ENCODE data around the gene CCNDBP1.
A peak's percentile ranks its signal among the peaks of the same experiment; 100 is the strongest.
"Not testable (repeated sequence)": the region's sequence is repeated elsewhere in the genome, so short reads cannot be mapped to it uniquely, and the experiment has no call there.

The CCNDBP1 gene, protein sequence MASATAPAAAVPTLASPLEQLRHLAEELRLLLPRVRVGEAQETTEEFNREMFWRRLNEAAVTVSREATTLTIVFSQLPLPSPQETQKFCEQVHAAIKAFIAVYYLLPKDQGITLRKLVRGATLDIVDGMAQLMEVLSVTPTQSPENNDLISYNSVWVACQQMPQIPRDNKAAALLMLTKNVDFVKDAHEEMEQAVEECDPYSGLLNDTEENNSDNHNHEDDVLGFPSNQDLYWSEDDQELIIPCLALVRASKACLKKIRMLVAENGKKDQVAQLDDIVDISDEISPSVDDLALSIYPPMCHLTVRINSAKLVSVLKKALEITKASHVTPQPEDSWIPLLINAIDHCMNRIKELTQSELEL

DNA sequence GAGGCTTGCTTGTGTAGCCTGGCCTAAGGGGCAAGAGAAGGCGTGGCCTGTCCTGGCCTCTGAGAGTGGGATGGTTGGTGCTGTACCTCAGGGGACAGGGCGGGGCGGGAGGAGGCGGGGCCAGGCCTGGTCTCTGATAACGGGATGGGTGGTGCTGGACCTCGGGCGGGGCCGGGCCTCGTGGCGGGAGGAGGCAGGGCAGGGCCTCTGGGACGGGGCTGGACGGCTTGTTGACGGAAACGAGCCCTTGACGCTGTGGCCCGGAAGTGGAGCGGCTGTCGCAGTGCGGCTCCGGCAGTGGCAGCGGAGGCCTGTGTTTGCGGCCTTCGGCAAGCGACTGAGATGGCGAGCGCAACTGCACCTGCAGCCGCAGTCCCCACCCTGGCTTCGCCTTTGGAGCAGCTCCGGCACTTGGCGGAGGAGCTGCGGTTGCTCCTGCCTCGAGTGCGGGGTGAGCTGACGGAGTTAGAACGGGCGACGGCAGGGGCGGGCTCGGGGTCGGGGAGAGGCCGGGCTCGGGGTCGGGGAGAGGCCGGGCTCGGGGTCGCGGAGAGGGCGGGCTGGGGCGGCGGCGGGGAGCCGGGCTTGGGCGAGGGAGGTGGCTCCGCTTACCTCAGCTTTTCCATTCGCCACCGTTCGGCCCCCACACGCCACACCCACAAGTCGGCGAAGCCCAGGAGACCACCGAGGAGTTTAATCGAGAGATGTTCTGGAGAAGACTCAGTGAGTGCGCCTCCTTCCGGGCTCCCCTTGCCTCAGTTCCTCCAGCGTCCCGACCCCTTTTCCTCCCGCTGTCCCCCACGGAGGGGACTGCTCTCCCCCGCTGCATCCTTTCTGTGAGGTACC, at the start of gene CCNDBP1:
Gene CCNDBP1 (plus strand): TSS at position 247 of the 846 bp plus-strand sequence. CDS start 96 bp downstream, at position 343.
- peak; percentile 60 to 82 for DNase-seq (ENCODE audit: low read depth in 2 of 2)

DNA sequence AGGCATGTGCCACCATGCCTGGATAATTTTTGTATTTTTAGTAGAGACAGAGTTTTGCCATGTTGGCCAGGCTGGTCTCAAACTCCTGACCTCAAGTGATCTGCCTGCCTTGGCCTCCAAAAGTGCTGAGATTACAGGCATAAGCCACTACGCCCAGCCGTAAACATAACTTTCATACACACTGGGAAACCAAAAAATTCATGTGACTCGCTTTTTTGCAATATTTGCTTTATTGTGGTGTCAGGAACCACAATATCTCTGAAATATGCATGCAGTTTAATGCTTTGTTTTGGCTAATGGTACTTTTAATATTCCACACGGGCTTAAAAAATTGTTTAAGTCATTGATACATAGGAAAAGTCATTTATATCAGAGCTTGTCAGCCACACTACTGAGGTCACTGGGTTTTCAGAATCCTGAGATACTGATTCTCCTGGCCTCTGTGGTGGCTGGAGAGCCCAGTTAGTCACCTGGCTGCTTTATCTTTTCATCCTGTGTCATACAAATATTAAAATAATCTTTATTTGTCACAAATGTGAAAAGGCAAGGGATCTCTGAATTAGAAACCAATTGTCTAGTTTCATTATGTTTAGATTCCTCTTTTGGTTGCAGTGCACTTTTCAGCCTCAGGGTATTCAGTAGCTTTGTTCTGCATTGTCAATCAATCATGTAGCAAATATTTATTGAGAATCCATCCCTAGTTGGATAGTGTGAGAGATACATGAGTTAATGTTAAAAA, 41.8 kb upstream of the CCNDBP1 start:
- no peak for DNase-seq (ENCODE audit: low read depth in 2 of 2)

GRCh38 chr15:43144512-43144911, 40.7 kb upstream of the CCNDBP1 start:
- DNase-seq (ENCODE audit: low read depth in 2 of 2) = no peak

- DNase-seq (ENCODE audit: low read depth in 2 of 2) = no peak
Observed at GRCh38 chr15:43146184-43146583, 39.0 kb upstream of the CCNDBP1 start.

DNA sequence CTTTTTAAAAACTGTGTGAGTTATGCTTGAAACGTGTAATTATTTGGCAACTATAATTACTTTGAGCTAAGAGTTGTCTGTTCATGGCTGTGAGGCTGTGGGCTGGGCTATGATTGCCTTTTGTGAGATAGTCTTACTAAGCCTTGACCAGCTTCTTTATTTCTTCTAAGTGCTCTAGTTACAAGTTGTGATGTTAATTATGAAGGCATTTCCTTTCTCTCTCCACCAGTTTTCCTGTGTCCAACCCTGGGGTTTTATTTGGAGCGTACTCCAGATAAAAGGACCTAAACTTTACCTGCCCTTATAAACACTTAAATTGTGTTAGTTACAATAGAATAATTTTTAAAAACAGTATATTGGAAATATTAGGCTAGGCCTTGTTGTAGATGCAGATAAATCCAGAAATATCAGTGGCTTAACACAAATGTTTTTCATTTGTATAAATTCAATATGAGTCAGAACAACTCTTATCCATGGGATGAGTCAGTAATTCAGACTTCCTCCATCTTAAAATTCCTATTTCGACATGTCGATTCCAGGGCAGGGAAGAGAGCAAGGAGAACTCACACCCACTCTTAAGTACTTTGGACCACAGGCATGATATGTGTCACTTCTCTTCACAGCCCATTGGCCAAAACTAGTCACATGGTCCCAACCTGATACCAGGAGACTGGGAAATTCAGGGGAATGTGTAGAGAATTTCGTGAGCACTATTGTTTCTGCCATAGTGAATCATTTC, 34.8 kb upstream of the CCNDBP1 start:
- no peak for DNase-seq (ENCODE audit: low read depth in 2 of 2)

GRCh38 chr15:43151688-43152087, 33.5 kb upstream of the CCNDBP1 start:
- DNase-seq (ENCODE audit: low read depth in 2 of 2) = no peak

GRCh38 chr15:43153269-43153668, 31.9 kb upstream of the CCNDBP1 start:
- no peak for DNase-seq (ENCODE audit: low read depth in 2 of 2)

DNA sequence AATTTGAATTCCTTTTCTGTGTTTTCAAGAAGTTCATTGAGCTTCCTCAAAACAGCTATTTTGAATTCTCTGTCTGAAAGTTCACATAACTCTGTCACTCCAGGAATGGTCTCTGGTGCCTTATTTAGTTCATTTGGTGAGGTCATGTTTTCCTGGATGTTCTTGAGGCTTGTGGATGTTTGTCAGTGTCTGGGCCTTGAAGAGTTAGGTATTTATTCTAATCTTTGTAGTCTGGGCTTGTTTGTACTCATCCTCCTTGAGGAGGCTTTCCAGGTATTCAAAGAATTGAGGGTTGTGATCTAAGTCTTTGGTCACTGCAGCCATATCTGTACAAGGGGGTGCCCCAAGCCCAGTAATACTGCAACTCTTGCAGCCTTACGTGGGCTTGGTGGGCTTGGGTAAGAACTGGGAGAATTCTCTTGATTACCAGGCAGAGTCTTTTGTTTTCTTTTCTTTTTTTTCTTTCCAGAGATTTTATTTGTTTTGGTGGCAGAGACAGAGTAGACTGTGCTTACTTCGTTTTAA, 19.3 kb upstream of the CCNDBP1 start:
- DNase-seq (ENCODE audit: low read depth in 2 of 2) = no peak

- not testable (repeated sequence) for DNase-seq (ENCODE audit: low read depth in 2 of 2)
Observed at GRCh38 chr15:43167261-43167660, 17.9 kb upstream of the CCNDBP1 start.

DNA sequence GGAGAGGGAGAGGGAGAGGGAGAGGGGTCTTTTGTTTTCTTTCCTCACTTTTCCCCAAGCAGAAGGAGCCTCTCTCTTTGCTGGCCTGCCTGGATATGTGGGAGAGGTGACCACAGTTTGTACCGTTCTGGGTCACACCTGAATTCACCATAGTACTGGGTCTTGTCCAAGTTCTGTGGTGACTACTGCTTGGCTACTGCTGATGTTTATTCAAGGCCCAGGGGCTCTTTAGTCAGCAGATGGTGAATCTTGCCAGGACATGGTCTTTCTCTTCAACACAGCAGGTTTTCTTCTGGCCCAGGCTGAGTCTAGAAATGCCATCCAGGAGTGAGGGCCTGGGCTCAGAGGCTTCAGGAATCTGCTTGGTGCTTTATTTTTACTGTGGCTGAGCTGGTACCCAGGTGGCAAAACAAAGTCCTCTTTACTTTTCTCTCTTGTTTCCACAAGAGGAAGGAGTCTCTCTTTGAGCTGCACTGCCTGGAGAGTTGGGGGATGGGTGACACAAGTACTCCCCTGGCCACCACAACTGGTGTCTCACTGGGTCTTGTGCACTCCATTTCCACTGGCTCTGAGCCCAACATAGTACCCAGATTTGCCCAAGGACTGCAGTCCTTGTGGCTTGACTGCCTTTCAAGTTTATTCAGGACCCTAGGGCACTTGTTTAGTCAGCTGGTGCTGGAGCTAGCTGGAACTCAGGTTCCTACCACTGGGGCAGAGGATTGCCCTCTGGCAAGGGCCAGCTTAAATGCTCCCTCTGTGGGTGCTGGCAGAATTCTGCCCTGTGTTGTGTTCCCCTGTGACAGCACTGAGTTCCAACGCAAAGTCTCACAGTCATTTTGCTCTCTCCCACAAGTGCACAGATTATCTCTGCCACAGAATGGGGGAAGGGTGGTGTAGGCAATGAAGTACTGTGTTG, 16.8 kb upstream of the CCNDBP1 start:
- DNase-seq (ENCODE audit: low read depth in 2 of 2) = no peak

- DNase-seq (ENCODE audit: low read depth in 2 of 2) = no peak
Observed at GRCh38 chr15:43169888-43170287, 15.3 kb upstream of the CCNDBP1 start.

DNA sequence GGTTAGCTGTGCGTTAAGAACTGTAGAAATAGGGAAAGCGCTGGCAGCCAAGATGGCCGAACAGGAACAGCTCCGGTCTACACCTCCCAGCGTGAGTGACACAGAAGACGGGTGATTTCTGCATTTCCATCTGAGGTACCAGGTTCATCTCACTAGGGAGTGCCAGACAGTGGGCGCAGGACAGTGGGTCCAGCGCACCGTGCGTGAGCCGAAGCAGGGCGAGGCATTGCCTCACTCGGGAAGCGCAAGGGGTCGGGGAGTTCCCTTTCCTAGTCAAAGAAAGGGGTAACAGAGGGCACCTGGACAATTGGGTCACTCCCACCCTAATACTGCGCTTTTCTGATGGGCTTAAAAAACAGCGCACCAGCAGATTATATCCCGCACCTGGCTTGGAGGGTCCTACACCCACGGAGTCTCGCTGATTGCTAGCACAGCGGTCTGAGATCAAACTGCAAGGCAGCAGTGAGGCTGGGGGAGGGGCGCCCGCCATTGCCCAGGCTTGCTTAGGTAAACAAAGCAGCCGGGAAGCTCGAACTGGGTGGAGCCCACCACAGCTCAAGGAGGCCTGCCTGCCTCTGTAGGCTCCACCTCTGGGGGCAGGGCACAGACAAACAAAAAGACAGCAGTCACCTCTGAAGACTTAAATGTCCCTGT, 9.4 kb upstream of the CCNDBP1 start:
- not testable (repeated sequence) for DNase-seq (ENCODE audit: low read depth in 2 of 2)

DNA sequence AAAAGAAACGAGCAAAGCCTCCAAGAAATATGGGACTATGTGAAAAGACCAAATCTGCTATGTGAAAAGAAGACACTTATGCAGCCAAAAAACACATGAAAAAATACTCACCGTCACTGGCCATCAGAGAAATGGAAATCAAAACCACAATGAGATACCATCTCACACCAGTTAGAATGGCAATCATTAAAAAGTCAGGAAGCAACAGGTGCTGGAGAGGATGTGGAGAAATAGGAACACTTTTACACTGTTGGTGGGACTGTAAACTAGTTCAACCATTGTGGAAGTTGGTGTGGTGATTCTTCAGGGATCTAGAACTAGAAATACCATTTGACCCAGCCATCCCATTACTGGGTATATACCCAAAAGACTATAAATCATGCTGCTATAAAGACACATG, 8.1 kb upstream of the CCNDBP1 start:
- not testable (repeated sequence) for DNase-seq (ENCODE audit: low read depth in 2 of 2)

DNA sequence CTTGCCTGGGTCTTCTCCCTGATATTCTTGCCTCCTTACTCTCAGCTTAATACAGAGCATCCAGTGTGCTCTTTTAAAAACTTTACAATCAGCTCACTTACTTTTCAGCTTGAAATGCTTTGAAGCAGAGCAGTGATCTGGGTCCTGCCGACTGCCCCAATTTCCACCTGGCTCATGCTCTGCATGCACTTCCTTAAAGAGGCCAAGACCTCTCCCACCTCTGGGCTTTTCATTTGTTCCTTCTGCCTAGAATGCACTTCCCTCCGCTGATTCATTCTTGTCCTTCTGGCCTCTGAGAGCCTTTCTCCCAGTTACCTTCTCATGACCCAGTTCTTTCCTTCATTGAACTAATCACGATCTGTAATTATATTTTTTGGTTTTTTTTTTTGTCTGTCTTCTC, 1.9 kb upstream of the CCNDBP1 start:
- no peak for DNase-seq (ENCODE audit: low read depth in 2 of 2)

GRCh38 chr15:43184407-43185124, 637 bp upstream of the CCNDBP1 start:
- no peak for DNase-seq (ENCODE audit: low read depth in 2 of 2)

- no peak for DNase-seq (ENCODE audit: low read depth in 2 of 2)
Observed at GRCh38 chr15:43186003-43186353, 775 bp downstream of the CCNDBP1 start.

- no peak for DNase-seq (ENCODE audit: low read depth in 2 of 2)
Observed at GRCh38 chr15:43187544-43188155, 2.4 kb downstream of the CCNDBP1 start.

- DNase-seq (ENCODE audit: low read depth in 2 of 2) = no peak
Observed at GRCh38 chr15:43189296-43189695, 4.1 kb downstream of the CCNDBP1 start.

GRCh38 chr15:43190178-43190577, 5.0 kb downstream of the CCNDBP1 start:
- no peak for DNase-seq (ENCODE audit: low read depth in 2 of 2)
